Panc1 (cell line): Measurements from ENCODE around the gene BOC. TPM values are rescaled to one million over a fixed set of nuclear protein-coding genes. Genes with fewer than 3 reads are reported as not detected.

Source experiments
- ATAC-seq: fragments of 200-7000 bp; cut with Tn5 transposase; 2 replicates; pipeline ENCODE4 v1.9.1; 2020; ENCODE audit warnings: mild to moderate bottlenecking, moderate library complexity
- BruUV-seq: library from RNA; stranded (reverse); fragments of 400-500 nt; replicated peaks from 2 replicates; lab custom pipeline; 2021; lab: Mats Ljungman, UMichigan
- CTCF ChIA-PET: fragments of 300-600 bp; sonication (Branson Sonifier 250); formaldehyde crosslinking; loops from one replicate; lab custom pipeline; 2022; ENCODE audit warnings: antibody characterized with exemption; lab: Charles Lee
- POLR2A ChIA-PET: fragments of 300-600 bp; sonication (Branson Sonifier 250); formaldehyde crosslinking; loops from one replicate; lab custom pipeline; 2022; ENCODE audit warnings: antibody characterized with exemption; lab: Charles Lee
- DNase-seq: peaks from one replicate; pipeline ENCODE4 v3.0.0-alpha.2; 2010; ENCODE audit warnings: low read depth, low spot score
- H3K27ac ChIP-seq: 2 replicates; pipeline ENCODE4 v1.5.1; 2011; ENCODE audit warnings: mild to moderate bottlenecking, low read length, inconsistent platforms
- H3K27me3 ChIP-seq: fragments of 200-500 bp; sonication (Bioruptor generic); 2 replicates; pipeline ENCODE4 v1.6.0; 2014; ENCODE audit warnings: low read length, inconsistent platforms; ENCODE audit not compliant: control insufficient read depth, insufficient read depth
- H3K36me3 ChIP-seq: fragments of 200-500 bp; sonication (Bioruptor generic); 2 replicates; pipeline ENCODE4 v1.5.1; 2014; ENCODE audit warnings: inconsistent platforms, mild to moderate bottlenecking, low read length, moderate library complexity; ENCODE audit not compliant: control insufficient read depth, insufficient read depth
- H3K4me1 ChIP-seq: 2 replicates; pipeline ENCODE4 v1.5.1; 2011; ENCODE audit warnings: inconsistent platforms, mild to moderate bottlenecking, low read length, moderate library complexity; ENCODE audit not compliant: control insufficient read depth, insufficient read depth
- H3K4me3 ChIP-seq, 2 experiments: 2 replicates each; pipeline ENCODE4 v1.5.1; 2011 to 2012; ENCODE audit warnings: low read depth in 2 of 2, low read length in 2 of 2, mild to moderate bottlenecking in 2 of 2, inconsistent platforms in 1 of 2, moderate library complexity in 1 of 2
- H3K9me3 ChIP-seq: fragments of 200-500 bp; sonication (Bioruptor generic); 2 replicates; pipeline ENCODE4 v1.5.1; 2014; ENCODE audit warnings: low read depth, mild to moderate bottlenecking, inconsistent platforms, low read length, moderate library complexity; ENCODE audit not compliant: control insufficient read depth, insufficient read depth
- CTCF ChIP-seq: fragments of 450-650 bp; IDR thresholded peaks from 2 replicates; pipeline ENCODE4 v1.5.1; 2017; ENCODE audit warnings: mild to moderate bottlenecking
- POLR2AphosphoS5 ChIP-seq: IDR thresholded peaks from 2 replicates; pipeline ENCODE4 v1.6.1; 2012; ENCODE audit warnings: mild to moderate bottlenecking, low read depth, low read length, moderate library complexity
- REST ChIP-seq, 2 experiments: IDR thresholded peaks; 2 replicates each; pipeline ENCODE4 v1.6.1; 2011 to 2012; ENCODE audit warnings: low read depth in 2 of 2, control low read depth in 1 of 2, low read length in 1 of 2, mild to moderate bottlenecking in 1 of 2, moderate library complexity in 1 of 2; ENCODE audit not compliant: insufficient read depth in 1 of 2
- SIN3A ChIP-seq: IDR thresholded peaks from 2 replicates; pipeline ENCODE4 v1.6.1; 2012; ENCODE audit warnings: low read depth, mild to moderate bottlenecking, low read length, moderate library complexity, borderline replicate concordance; ENCODE audit not compliant: insufficient read depth
- TCF7L2 ChIP-seq: IDR thresholded peaks from 2 replicates; pipeline ENCODE4 v1.6.1; 2011; ENCODE audit warnings: mild to moderate bottlenecking, low read depth, low read length, inconsistent platforms
- in situ Hi-C: cut with HindIII; loops from 2 replicates; pipeline ENCODE4 v1.10.0; 2016; ENCODE audit warnings: low sequenced_read_pairs, low pct_unique_long_range_greater_than_20kb
- intact Hi-C: fragments of 100-400 bp; cut with micrococcal nuclease; formaldehyde crosslinking; loops from one replicate; pipeline ENCODE4 v1.10.0; 2022; ENCODE audit not compliant: unreplicated experiment
- total RNA-seq: library from RNA; stranded (reverse); gene quantifications from one replicate; pipeline ENCODE4 v1.2.1, GENCODE V29; 2021; ENCODE audit not compliant: unreplicated experiment

BOC gene
- total RNA-seq, 1 experiment from 2014 or later, result 0.33 TPM

- H3K36me3 ChIP-seq, result no peaks in the 10 kb centered on the region
- no TSS peak for BruUV-seq
- H3K9me3 ChIP-seq, result no peaks in the 10 kb centered on the region
- in situ Hi-C loops, result no loop called here
- TF ChIP-seq REST (IDR thresholded peaks at IDR 0.05; ENCODE audit: insufficient read depth in 1 of 2, low read depth in 2 of 2, low read length in 1 of 2), result no peak
- TF ChIP-seq CTCF, result no peak
- TF ChIP-seq TCF7L2, result no peak
- TF ChIP-seq POLR2AphosphoS5, result no peak
- no peak for TF ChIP-seq SIN3A
- no peak overlapping the region for H3K4me3 ChIP-seq
- POLR2A ChIA-PET, result no interaction called here
- no peaks in the 10 kb centered on the region; the same call in 1 of the 2 replicates for H3K27me3 ChIP-seq
- DNase-seq (no peak), ATAC-seq (no peak)
- CTCF ChIA-PET, result no interaction called here
- no peak overlapping the region for H3K27ac ChIP-seq
- H3K4me1 ChIP-seq, result no peaks in the 10 kb centered on the region
- intact Hi-C loops, result no loop called here
These were observed 43.2 kb upstream of the BOC start for GRCh38 chr3:113167825-113168801.

- no peaks in the 10 kb centered on the region for H3K36me3 ChIP-seq
- ChIA-PET POLR2A (no interaction called here), CTCF (no interaction called here)
- DNase-seq (no peak), ATAC-seq (no peak)
- H3K27ac ChIP-seq, result no peak overlapping the region
- peaks cover 2% of the 10 kb centered on the region for H3K27me3 ChIP-seq
- BruUV-seq, result no TSS peak
- no peak overlapping the region for H3K4me3 ChIP-seq
- H3K4me1 ChIP-seq, result no peaks in the 10 kb centered on the region
- in situ Hi-C loops, result no loop called here
- intact Hi-C loops, result no loop called here
- TF ChIP-seq CTCF, result no peak
- TF ChIP-seq TCF7L2, result no peak
- no peak for TF ChIP-seq SIN3A
- no peak for TF ChIP-seq REST (IDR thresholded peaks at IDR 0.05; ENCODE audit: insufficient read depth in 1 of 2, low read depth in 2 of 2, low read length in 1 of 2)
- TF ChIP-seq POLR2AphosphoS5, result no peak
- no peaks in the 10 kb centered on the region for H3K9me3 ChIP-seq
These were observed 41.4 kb upstream of the BOC start for GRCh38 chr3:113169891-113170452.
